B cell (primary cell): ENCODE results near the gene STYXL1. TPM values are rescaled to one million over a fixed set of nuclear protein-coding genes. Genes with fewer than 3 reads are reported as not detected.
A peak's percentile ranks its signal among the peaks of the same experiment; 100 is the strongest.

Experiments used
- ATAC-seq: fragments of 200-7000 bp; cut with Tn5 transposase; one replicate; pipeline ENCODE4 v1.10.0; 2021; ENCODE audit warnings: low read depth, mild to moderate bottlenecking, moderate number of reproducible peaks, moderate library complexity
- CTCF ChIA-PET: fragments of 350-600 bp; sonication (Branson Sonifier 250); formaldehyde crosslinking; loops from one replicate; lab custom pipeline; 2021; ENCODE audit warnings: antibody characterized with exemption, inconsistent platforms; lab: Charles Lee
- POLR2A ChIA-PET: fragments of 350-600 bp; sonication (Branson Sonifier 250); formaldehyde crosslinking; loops from one replicate; lab custom pipeline; 2021; ENCODE audit warnings: antibody characterized with exemption; lab: Charles Lee
- DNase-seq: peaks from one replicate; pipeline ENCODE4 v3.0.0; 2013
- H2AFZ ChIP-seq: 2 replicates; pipeline ENCODE4 v1.6.1; 2012; ENCODE audit warnings: mild to moderate bottlenecking, low read depth, low read length; ENCODE audit not compliant: insufficient read depth, poor library complexity, severe bottlenecking
- H3K27ac ChIP-seq, 2 donors: 1 replicate in 1 of 2; 2 replicates in 1 of 2; pipeline ENCODE4 v1.5.1; 2012 to 2013; ENCODE audit warnings: low read length in 2 of 2, mild to moderate bottlenecking in 2 of 2, moderate library complexity in 1 of 2
- H3K27me3 ChIP-seq, 4 experiments: fragments of 200-600 bp in 1 of 4; sonication (generic) in 1 of 4; replicated peaks in 1 of 4; 1 replicate in 2 of 4; 2 replicates in 2 of 4; pipeline versions ENCODE4 v1.6.1 to v1.7.0; 2013 to 2016; ENCODE audit warnings: low read length in 3 of 4, mild to moderate bottlenecking in 2 of 4, mixed read lengths in 1 of 4, moderate library complexity in 1 of 4; ENCODE audit not compliant: insufficient read depth in 4 of 4, control insufficient read depth in 3 of 4; ENCODE audit errors: control extremely low read depth in 1 of 4
- H3K36me3 ChIP-seq, 2 experiments: replicated peaks in 1 of 2; 1 replicate in 1 of 2; 2 replicates in 1 of 2; pipeline versions ENCODE4 v1.6.1 to v1.7.1; 2013; ENCODE audit warnings: low read length in 1 of 2; ENCODE audit not compliant: insufficient read depth in 2 of 2, control insufficient read depth in 1 of 2; ENCODE audit errors: control extremely low read depth in 1 of 2, extremely low read depth in 1 of 2
- H3K4me1 ChIP-seq, 2 donors: fragments of 200-600 bp in 1 of 2; sonication (generic) in 1 of 2; 1 replicate in 1 of 2; 2 replicates in 1 of 2; pipeline versions ENCODE4 v1.5.1 to v1.6.1; 2013 to 2017; ENCODE audit warnings: low read length in 2 of 2; ENCODE audit not compliant: control insufficient read depth in 2 of 2, insufficient read depth in 2 of 2
- H3K4me2 ChIP-seq: replicated peaks from 2 replicates; pipeline ENCODE3; 2012; ENCODE audit warnings: mild to moderate bottlenecking, low read depth, low read length; ENCODE audit not compliant: poor library complexity, severe bottlenecking
- H3K4me3 ChIP-seq, 5 experiments: fragments of 200-600 bp in 1 of 5; sonication (generic) in 1 of 5; 1 replicate in 3 of 5; 2 replicates in 2 of 5; pipeline versions ENCODE4 v1.5.1 to v1.7.0; 2011 to 2016; ENCODE audit warnings: low read length in 4 of 5, mild to moderate bottlenecking in 4 of 5, low read depth in 2 of 5, control low read depth in 1 of 5, moderate library complexity in 1 of 5; ENCODE audit not compliant: insufficient read depth in 1 of 5; ENCODE audit errors: control extremely low read depth in 1 of 5, extremely low read depth in 1 of 5
- H3K79me2 ChIP-seq: fragments of 200-600 bp; sonication (generic); one replicate; pipeline ENCODE4 v1.6.0; 2016; ENCODE audit warnings: low read length; ENCODE audit not compliant: control insufficient read depth, insufficient read depth
- H3K9ac ChIP-seq: fragments of 200-600 bp; sonication (generic); 2 replicates; pipeline ENCODE4 v1.6.1; 2017; ENCODE audit warnings: mild to moderate bottlenecking, low read length, moderate library complexity
- H3K9me3 ChIP-seq, 3 donors: one replicate each; pipeline versions ENCODE4 v1.6.1 to v1.7.1; 2013; ENCODE audit warnings: low read length in 2 of 3; ENCODE audit not compliant: control insufficient read depth in 2 of 3, insufficient read depth in 1 of 3; ENCODE audit errors: control extremely low read depth in 1 of 3
- H4K20me1 ChIP-seq: 2 replicates; pipeline ENCODE4 v1.6.0; 2012; ENCODE audit warnings: mild to moderate bottlenecking, low read length; ENCODE audit not compliant: insufficient read depth, control insufficient read depth, poor library complexity, severe bottlenecking
- H3K27ac Mint-ChIP-seq: one replicate; pipeline ENCODE4 v1.8.0; 2021; ENCODE audit warnings: mixed read lengths
- H3K27me3 Mint-ChIP-seq: one replicate; pipeline ENCODE4 v1.8.0; 2021; ENCODE audit warnings: mixed read lengths
- H3K4me1 Mint-ChIP-seq: one replicate; pipeline ENCODE4 v1.8.0; 2021; ENCODE audit warnings: mixed read lengths
- H3K4me3 Mint-ChIP-seq: one replicate; pipeline ENCODE4 v1.8.0; 2021; ENCODE audit warnings: mixed read lengths
- H3K9me3 Mint-ChIP-seq: one replicate; pipeline ENCODE4 v1.8.0; 2022; ENCODE audit warnings: mixed read lengths; ENCODE audit not compliant: insufficient read depth
- EZH2 ChIP-seq: IDR thresholded peaks from 2 replicates; pipeline ENCODE4 v1.6.1; 2012; ENCODE audit warnings: borderline replicate concordance, low read depth, mild to moderate bottlenecking, moderate library complexity, low read length; ENCODE audit not compliant: insufficient read depth, poor library complexity, severe bottlenecking
- WGBS: methylation state at CpG from one replicate; pipeline ENCODE4 v1.1.5; 2013; ENCODE audit warnings: missing lambda C conversion rate; ENCODE audit not compliant: insufficient coverage; 5-methylcytosine and 5-hydroxymethylcytosine counted together
- intact Hi-C: fragments of 100-400 bp; cut with micrococcal nuclease; formaldehyde crosslinking; loops from one replicate; pipeline ENCODE4 v1.10.0; 2022
- polyA plus RNA-seq: library from polyadenylated mRNA; depleted of rRNA; stranded (reverse); fragments of >200 nt; gene quantifications from 2 replicates; pipeline ENCODE4 v1.2.3, GENCODE V29; 2012
- total RNA-seq, 2 donors: library from RNA; stranded (reverse); fragments of 120-200 nt in 1 of 2; gene quantifications; 1 replicate in 1 of 2; 2 replicates in 1 of 2; pipeline versions ENCODE4 v1.2.3 to v1.2.4, GENCODE V29; 2013 to 2022
- TF ChIP-seq, protein P1 (sequence below): fragments of 200-600 bp; IDR thresholded peaks from one replicate; pipeline ENCODE4 v1.8.0; 2022; ENCODE audit warnings: antibody characterized with exemption, mild to moderate bottlenecking

STYXL1 gene
- total and polyA plus RNA-seq, 2 donors (not counting 1 experiment from before 2014, with no cell fraction given), result 15.2 to 29.3 TPM

GRCh38 chr7:76049295-76049694 is 1.5 kb upstream of the STYXL1 start:
- WGBS, result 93% methylated on average over 4 of the region's 6 CpGs
- Histone ChIP-seq H3K79me2 (peaks cover 51% of the 10 kb centered on the region), H3K27ac (peak overlapping the region in 1 of 2 donors; percentile 33), H3K9me3 (no peaks in the 10 kb centered on the region), H3K36me3 (peaks cover 1 to 20% of the 10 kb centered on the region in 2 experiments), H4K20me1 (peaks cover 9% of the 10 kb centered on the region), H3K27me3 (no peaks in the 10 kb centered on the region), H3K9ac (no peak overlapping the region), H2AFZ (no peak overlapping the region), H3K4me1 (peaks cover 14 to 16% of the 10 kb centered on the region in 2 donors), H3K4me3 (no peak overlapping the region), H3K4me2 (peak overlapping the region; percentile 98)
- ChIA-PET CTCF (interaction anchor here (1.4 kb wide), 1 partner anchor 183 kb away, joined by 4 read pairs; no protein-coding TSS in a partner anchor), POLR2A (no interaction called here)
- no peak for DNase-seq
- no peak for TF ChIP-seq EZH2
- TF ChIP-seq, protein P1, sequence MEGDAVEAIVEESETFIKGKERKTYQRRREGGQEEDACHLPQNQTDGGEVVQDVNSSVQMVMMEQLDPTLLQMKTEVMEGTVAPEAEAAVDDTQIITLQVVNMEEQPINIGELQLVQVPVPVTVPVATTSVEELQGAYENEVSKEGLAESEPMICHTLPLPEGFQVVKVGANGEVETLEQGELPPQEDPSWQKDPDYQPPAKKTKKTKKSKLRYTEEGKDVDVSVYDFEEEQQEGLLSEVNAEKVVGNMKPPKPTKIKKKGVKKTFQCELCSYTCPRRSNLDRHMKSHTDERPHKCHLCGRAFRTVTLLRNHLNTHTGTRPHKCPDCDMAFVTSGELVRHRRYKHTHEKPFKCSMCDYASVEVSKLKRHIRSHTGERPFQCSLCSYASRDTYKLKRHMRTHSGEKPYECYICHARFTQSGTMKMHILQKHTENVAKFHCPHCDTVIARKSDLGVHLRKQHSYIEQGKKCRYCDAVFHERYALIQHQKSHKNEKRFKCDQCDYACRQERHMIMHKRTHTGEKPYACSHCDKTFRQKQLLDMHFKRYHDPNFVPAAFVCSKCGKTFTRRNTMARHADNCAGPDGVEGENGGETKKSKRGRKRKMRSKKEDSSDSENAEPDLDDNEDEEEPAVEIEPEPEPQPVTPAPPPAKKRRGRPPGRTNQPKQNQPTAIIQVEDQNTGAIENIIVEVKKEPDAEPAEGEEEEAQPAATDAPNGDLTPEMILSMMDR, result no peak
- Mint-ChIP-seq H3K4me1 (peaks cover 44% of the 10 kb centered on the region), H3K27ac (peak overlapping the region; percentile 56), H3K9me3 (no peaks in the 10 kb centered on the region), H3K27me3 (no peaks in the 10 kb centered on the region), H3K4me3 (peak overlapping the region; percentile 94)
- ATAC-seq, result no peak
- intact Hi-C loops, result loop anchor here (2.0 to 5.0 kb wide), 4 partner anchors 54 to 308 kb away; partner anchors contain the start of genes POR, TMEM120A and YWHAG

- H3K4me3 Mint-ChIP-seq, result peak overlapping the region; percentile 94
- 4% methylated on average over 5 of the region's 9 CpGs for WGBS
- intact Hi-C loops, result loop anchor here (1.0 to 5.0 kb wide), 5 partner anchors 54 to 309 kb away; partner anchors contain the start of genes POR, RHBDD2, TMEM120A and YWHAG
Measured at GRCh38 chr7:76048668-76048988, 828 bp upstream of the STYXL1 start.

More at GRCh38 chr7:76048668-76048988, 828 bp upstream of the STYXL1 start:
- H3K4me3 ChIP-seq, result peak overlapping the region; percentile 72 to 99 (median 99)
- no peaks in the 10 kb centered on the region for H3K9me3 ChIP-seq
- TF ChIP-seq, protein P1, result no peak
- H2AFZ ChIP-seq, result peak overlapping the region; percentile 94
- peaks cover 44% of the 10 kb centered on the region for H3K4me1 Mint-ChIP-seq
- ATAC-seq, result no peak
- peak overlapping the region; percentile 93 for H3K27ac Mint-ChIP-seq
- POLR2A ChIA-PET, result interaction anchor here (0.6 kb wide), 1 partner anchor 254 kb away, joined by 3 read pairs; the partner anchor contains the start of gene HSPB1
- peak overlapping the region; percentile 98 for H3K9ac ChIP-seq
- no peak for DNase-seq
- no peaks in the 10 kb centered on the region for H3K27me3 Mint-ChIP-seq
- peak overlapping the region; percentile 98 for H3K4me2 ChIP-seq
- no peaks in the 10 kb centered on the region for H3K27me3 ChIP-seq
- H4K20me1 ChIP-seq, result peaks cover 12% of the 10 kb centered on the region
- CTCF ChIA-PET, result interaction anchor here (1.0 to 1.6 kb wide), 3 partner anchors 11 to 182 kb away, joined by 3 to 4 read pairs (median 4); no protein-coding TSS in a partner anchor
- H3K79me2 ChIP-seq, result peaks cover 57% of the 10 kb centered on the region
- H3K9me3 Mint-ChIP-seq, result no peaks in the 10 kb centered on the region
- peaks cover 14 to 16% of the 10 kb centered on the region in 2 donors for H3K4me1 ChIP-seq
- H3K27ac ChIP-seq, result peak overlapping the region; percentile 77 to 91
- H3K36me3 ChIP-seq, result peaks cover 1 to 16% of the 10 kb centered on the region in 2 experiments
